GM19468 (cell line): ENCODE measurements around the gene ARHGAP26.

ENCODE experiments used
- ATAC-seq: cut with Tn5 transposase; IDR thresholded peaks from one replicate; pipeline ENCODE4 v1.9.1; 2021; ENCODE audit warnings: mild to moderate bottlenecking, moderate library complexity, moderate number of reproducible peaks; ENCODE audit not compliant: unreplicated experiment; ENCODE audit errors: extremely low read depth

ARHGAP26 gene

DNA sequence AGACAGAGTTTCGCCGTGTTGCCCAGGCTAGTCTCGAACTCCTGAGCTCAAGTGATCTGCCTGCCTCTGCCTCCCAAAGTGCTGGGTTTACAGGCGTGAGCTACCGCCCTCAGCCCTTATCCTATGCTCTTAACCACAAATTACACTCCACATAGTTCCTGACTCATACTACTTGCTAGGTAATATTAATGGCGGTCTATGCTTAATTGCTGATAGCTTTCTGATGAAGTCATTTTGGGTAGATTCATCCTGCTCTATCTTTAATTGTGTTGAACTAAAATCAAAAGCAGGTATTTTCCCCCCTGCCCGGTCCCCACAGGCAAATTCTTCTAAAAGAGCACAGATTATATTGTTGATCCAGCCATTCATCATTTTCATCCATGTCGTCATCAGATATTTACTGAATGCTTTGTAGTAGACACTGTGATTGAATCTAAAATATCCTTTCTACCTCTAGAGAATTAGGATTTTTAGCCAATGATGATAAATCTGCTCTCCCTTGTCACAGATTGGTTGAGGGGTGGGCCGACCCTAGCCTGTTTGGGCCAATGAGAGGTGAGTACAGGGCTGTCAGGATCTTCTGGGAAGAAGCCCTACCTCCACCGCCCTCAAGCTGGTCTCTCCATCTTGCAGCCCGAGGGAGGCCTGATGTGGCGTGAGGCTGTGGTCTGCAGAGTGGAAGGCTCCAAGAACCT lies 488.5 kb downstream of the ARHGAP26 start:
- ATAC-seq = no peak

DNA sequence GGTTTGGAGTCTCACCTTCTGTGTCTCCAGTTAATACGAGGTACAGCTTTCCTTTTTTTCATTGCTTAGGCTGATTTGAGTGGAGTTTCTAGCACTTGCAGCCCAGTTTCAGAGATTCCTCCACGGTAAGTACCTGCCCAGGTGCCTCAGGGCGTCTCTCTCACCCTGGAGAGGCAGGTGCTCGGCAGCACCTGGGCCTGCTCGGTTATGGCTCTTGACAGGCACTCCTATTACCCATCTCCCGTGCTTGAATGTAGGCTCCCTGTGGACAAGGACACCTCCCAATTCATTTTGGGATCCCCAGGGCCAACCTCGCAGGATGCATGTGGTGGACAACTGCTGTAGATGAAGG lies 489.1 kb downstream of the ARHGAP26 start:
- no peak for ATAC-seq

DNA sequence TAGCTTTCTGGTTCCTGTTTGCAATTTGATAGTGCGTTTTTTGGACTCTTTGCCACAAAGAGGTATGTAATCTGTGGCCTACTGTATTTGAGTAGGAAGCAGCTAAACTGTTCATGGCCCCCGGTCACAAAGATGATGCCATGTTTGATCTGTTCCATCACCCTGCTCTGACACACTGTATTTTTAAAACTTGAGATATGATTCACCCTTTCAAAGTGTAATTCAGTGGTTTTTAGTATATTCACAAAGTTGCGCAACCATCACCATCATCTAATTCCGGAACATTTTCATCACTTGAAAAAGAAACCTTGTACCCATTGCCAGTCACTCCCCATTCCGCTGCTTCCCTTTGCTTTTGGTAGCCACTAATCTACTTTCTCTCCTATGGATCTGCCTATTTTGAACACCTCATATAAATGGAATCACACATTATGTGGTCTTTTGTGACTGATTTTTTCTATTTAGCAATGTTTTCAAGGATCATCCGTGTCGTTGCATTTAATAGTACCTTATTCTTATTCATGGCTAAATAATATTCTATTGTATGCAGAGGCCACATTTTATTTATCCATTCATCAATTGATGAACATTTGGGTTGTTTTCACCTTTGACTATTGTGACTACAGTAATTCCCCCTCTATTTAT lies 491.7 kb downstream of the ARHGAP26 start:
- no peak for ATAC-seq

DNA sequence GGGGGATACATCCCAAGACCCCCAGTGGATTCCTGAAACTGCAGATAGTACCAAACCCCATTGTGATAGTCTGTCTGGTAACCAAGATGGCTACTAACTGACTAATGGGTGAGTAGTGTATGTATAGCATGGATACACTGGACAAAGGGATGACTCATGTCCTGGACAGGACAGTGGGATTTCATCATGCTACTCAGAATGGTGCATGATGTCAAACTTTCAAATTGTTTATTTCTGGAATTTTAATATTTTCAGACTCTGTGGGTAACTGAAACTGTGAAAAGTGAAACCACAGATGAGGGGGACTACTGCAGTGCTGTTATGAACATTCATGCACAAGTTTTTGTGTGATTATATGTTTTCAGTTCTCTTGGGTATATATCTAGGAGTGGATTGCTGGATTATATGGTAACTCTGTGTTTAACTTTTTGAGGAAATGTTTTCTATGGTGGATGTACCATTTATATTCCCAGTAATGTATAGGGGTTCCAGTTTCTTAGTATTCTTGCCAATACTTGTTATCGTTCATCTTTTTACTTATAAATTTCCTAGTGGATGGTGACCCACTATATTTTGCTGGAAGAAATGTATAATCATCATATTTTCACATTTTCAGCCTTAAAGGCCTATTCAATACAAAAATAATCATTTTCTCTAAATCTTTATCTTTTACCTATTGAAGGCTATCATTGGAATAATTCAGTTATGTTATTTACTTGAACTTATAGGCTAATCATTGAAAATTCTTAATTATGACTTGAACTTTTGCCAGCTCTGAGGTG lies 492.4 kb downstream of the ARHGAP26 start:
- peak; percentile 47 for ATAC-seq

DNA sequence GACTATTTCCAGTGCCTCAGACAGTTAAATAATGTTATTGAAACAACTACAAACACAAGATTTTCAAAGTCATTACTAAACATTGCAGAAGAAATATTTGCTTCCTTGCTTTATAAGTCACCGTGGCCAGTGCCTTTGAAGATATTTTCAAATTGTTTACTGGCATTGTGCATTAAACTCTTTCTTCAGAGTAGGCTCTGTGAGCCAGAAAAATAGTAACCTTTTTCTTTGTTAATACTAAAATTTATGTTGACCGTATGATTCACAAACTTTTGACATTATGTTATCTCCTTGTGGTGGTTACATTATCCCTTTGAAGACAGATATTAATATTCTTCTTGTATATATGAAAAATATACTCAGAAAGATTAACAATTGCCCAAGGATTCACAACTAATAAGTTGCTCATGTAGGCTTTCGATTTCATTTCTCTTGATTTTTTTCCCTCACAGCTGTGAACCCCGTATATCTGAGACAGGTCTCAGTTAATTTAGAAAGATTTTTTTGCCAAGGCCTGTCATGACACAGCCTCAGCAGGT lies 493.2 kb downstream of the ARHGAP26 start:
- no peak for ATAC-seq

DNA sequence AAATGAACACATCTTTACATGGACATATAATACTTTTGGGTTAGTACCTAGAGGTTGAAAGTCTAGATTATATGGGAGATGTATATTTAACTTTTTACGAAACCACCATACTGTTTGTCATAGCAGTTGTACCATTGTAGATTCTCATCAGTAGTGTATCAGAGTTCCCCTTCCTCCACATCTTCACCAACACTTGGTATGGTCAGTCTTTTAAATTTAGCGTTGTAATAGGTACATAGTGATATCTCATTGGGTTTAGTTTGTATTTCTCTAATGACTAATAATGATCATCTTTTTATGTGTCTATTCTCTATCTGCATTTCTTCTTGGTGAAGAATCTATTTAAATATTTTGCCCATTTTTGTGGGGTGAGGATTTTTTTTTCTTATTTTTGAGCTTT lies 495.8 kb downstream of the ARHGAP26 start:
- no peak for ATAC-seq

DNA sequence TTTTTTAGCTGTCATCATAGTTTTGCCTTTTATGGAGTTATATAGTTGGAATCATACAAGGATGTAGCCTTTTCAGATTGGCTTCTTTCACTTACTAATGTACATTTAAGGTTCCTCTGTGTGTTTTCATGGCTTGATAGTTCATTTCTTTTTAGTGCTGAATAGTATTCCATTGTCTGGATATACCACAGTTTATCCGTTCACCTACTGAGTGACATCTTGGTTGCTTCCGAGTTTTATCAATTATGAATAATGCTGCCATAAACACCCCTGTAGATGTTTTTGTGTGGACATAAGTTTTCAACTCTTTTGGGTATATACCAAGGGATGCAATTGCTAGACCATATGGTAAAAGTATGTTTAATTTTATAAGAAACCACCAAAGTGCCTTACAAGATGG lies 497.0 kb downstream of the ARHGAP26 start:
- ATAC-seq = no peak

DNA sequence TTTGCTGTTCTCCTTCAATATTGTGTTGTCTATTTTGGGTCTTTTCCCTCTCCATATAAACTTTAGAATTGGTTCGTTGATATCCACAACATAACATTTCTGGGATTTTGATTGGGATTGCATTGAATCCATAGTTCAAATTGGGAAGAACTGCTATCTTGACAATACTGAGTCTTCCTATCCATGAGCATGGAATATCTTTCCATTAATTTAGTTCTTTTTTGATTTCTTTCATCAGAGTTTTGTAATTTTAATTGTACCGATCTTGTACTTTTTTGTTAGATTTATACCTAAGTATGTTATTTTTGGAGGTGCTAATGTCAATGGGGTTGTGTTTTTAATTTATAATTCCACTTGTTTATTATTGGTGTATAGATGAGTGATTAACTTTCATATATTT lies 498.2 kb downstream of the ARHGAP26 start:
- no peak for ATAC-seq

DNA sequence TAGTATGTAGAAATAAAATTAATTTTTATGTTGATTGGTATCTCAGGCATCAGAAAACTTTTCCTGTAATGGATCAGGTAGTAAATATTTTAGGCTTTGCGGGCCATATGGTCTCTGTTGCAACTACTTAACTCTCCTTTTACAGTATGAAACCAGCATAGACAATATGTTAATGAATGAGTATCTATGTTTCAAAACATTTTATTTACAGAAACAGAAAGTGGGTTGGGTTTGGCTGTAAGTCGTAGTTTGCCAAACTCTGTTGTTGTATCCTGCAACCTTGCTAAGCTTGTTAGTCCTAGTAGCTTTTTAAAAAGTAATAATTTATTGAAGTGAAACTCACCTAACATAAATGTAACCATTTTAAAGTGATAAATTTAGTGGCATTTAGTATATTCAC lies 501.3 kb downstream of the ARHGAP26 start:
- no peak for ATAC-seq

DNA sequence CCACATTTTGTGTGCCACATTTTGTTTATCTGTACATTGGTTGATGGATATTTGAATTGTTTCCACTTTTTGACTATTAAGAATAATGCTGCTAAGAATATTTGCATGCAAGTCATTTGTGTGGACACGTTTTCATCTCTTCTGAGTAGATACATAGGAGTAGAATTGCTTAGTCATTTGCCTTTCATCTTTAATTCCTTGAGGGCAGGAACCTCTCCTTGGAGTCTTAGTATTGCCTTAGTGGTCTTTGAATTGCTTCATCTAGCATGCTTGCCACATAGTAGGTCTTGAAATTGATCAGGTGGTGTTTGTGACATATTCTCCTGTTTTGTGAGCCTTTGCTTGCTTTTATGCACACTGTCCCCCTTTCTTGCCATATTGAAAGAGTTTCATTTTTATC lies 504.8 kb downstream of the ARHGAP26 start:
- no peak for ATAC-seq

DNA sequence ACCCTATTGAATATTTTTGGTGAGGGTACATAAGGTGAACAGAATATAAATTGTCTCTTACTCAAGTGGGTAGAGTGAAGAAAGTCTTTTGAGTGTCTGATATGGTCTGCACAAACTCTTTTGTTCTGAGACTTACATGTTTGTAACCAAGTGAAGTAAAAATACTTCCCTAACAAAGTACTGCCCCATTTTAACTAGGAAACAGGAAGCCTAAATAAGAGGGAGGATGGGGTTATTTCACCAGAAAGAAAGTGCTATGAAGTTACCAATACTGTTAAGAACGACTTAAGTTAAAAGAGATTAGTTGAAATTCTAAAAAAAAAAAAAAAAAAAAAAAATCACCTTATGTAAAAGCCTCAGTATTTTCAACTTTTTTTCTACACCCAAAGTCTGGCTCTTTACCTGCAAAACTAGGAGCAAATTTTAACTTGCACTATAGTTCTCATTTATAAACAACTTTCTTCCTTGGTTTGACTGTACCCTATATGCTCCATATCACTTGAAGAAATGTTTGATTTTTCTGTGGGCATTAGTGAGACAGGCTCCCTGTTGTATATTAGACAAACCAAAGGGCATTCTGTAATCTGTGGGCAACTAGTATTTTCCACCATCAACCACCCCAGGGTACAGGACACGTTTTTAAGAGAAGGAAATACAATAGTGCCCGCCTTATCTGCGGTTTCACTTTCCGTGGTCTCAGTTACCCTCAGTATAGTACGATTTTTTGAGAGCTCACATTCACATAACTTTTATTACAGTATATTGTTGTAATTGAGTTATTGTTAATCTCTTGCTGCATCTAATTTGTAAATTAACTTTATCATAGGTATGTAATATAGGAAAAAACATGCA lies 505.6 kb downstream of the ARHGAP26 start:
- ATAC-seq = no peak

DNA sequence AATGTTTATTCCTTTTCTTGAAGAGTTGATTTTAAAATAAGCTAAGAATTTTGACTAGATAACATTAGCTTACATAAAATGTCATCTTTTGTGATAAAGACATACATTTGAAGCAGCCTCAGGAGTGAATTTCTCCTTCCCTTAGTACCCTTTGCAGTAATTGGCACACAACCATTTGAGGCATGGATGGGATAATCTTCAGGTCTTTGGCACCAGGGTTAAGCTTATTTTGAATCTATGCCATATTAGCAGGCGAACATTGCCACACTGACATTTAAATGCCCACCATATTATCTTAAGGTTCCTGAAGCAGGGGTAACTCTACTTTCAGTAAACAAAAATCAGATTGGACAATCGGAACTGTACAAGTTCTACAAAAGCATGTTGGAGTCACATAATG lies 507.4 kb downstream of the ARHGAP26 start:
- no peak for ATAC-seq
